Measurements from ENCODE around the gene NUB1. TPM values are rescaled to one million over a fixed set of nuclear protein-coding genes. Genes with fewer than 3 reads are reported as not detected.

The NUB1 gene
- polyA plus RNA-seq, 1 donor (not counting 4 experiments of a cell fraction or from before 2014, with no cell fraction given): 34.6 TPM

DNA sequence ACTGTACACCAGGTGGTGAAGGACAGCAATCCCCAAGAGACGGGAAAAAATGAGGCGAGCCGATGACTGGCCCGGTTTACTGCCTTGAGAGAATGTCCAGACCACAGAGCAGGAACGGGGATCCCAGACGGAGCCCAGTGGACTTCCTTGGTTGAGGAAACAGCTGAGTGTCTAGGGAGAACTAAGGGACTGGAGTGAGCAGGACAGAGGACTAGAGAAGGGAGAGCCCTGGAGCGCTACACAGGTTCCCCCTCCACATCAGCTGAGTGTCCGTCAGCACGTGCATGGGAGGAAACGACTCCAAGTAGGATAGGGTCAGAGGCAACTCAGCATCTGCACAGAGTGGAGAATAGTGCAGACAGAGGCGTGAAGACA, 75.3 kb downstream of the NUB1 start:
- Histone ChIP-seq H3K9me3 (ENCODE audit: control insufficient read depth, low read depth, low read length) (peaks cover 7% of the 10 kb centered on the region), H3K4me3 (ENCODE audit: control insufficient read depth in 2 of 3, extremely low read depth in 1 of 3, insufficient read depth in 2 of 3, low read depth in 1 of 3, low read length in 3 of 3) (no peak overlapping the region), H3K9me1 (ENCODE audit: control insufficient read depth, extremely low read depth, insufficient read depth, low read length) (no peaks in the 10 kb centered on the region), H3K27me3 (ENCODE audit: control insufficient read depth, extremely low read depth, insufficient read depth, low read length) (peaks cover 24% of the 10 kb centered on the region), H4K20me1 (ENCODE audit: control insufficient read depth, extremely low read depth, insufficient read depth, low read length) (no peaks in the 10 kb centered on the region), H2AFZ (ENCODE audit: control insufficient read depth, low read length) (no peak overlapping the region), H3K4me1 (ENCODE audit: control insufficient read depth, extremely low read depth, insufficient read depth, low read length) (no peaks in the 10 kb centered on the region), H3K36me3 (ENCODE audit: control insufficient read depth in 2 of 2, extremely low read depth in 1 of 2, insufficient read depth in 2 of 2, low read length in 2 of 2) (no peaks in the 10 kb centered on the region), H3K4me2 (ENCODE audit: control insufficient read depth, extremely low read depth, insufficient read depth, low read depth, low read length) (no peak overlapping the region), H3K9ac (ENCODE audit: control insufficient read depth, extremely low read depth, insufficient read depth, low read length) (no peak overlapping the region), H3K79me2 (ENCODE audit: control insufficient read depth, insufficient read depth, low read length) (no peaks in the 10 kb centered on the region), H3K27ac (ENCODE audit: control insufficient read depth, insufficient read depth, low read length) (no peak overlapping the region)
- DNase-seq (ENCODE audit: low read depth, low spot score) (no peak), FAIRE-seq (no peak)
- dilution Hi-C loops (cut with MboI; ENCODE audit: extremely low pct_ligation_motif_present, low sequenced_read_pairs): no loop called here
- TF ChIP-seq CTCF (optimal IDR thresholded peaks at IDR 0.05 in 1 of 3, IDR thresholded peaks at IDR 0.05 in 1 of 3, conservative IDR thresholded peaks at IDR 0.05 in 1 of 3; ENCODE audit: extremely low read depth in 1 of 3, insufficient read depth in 2 of 3, low read length in 3 of 3) (no peak), EZH2 (IDR thresholded peaks at IDR 0.05; ENCODE audit: low read length) (no peak)

DNA sequence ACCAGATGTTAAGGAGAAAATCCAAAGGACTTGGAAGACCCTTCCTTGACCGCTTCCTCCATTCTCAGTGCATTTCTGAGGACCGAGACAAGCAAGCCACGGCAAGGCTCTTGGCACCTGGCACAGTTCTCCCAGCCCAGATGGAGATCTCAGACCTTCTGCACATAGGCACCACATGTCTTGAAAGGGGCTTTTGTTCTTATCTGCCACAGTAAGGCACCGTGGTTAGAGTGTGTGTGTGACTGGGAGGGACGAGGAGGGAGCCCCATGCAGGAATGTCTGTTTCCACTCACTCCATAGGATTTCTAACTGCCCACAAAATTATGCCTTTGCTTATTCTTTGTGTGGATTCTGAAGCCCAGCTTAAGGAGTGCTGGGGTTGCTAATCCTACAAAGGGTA, 78.5 kb downstream of the NUB1 start:
- no peak overlapping the region for H3K4me3 ChIP-seq (ENCODE audit: control insufficient read depth in 2 of 3, extremely low read depth in 1 of 3, insufficient read depth in 2 of 3, low read depth in 1 of 3, low read length in 3 of 3)
- no peak overlapping the region for H3K9ac ChIP-seq (ENCODE audit: control insufficient read depth, extremely low read depth, insufficient read depth, low read length)
- no peak overlapping the region for H3K27ac ChIP-seq (ENCODE audit: control insufficient read depth, insufficient read depth, low read length)
- H3K4me1 ChIP-seq (ENCODE audit: control insufficient read depth, extremely low read depth, insufficient read depth, low read length): no peaks in the 10 kb centered on the region
- no peaks in the 10 kb centered on the region for H3K9me1 ChIP-seq (ENCODE audit: control insufficient read depth, extremely low read depth, insufficient read depth, low read length)
- no peak overlapping the region for H3K4me2 ChIP-seq (ENCODE audit: control insufficient read depth, extremely low read depth, insufficient read depth, low read depth, low read length)
- FAIRE-seq (no peak), DNase-seq (ENCODE audit: low read depth, low spot score) (no peak)
- peaks cover 12% of the 10 kb centered on the region for H3K27me3 ChIP-seq (ENCODE audit: control insufficient read depth, extremely low read depth, insufficient read depth, low read length)
- H3K79me2 ChIP-seq (ENCODE audit: control insufficient read depth, insufficient read depth, low read length): no peaks in the 10 kb centered on the region
- H3K36me3 ChIP-seq (ENCODE audit: control insufficient read depth in 2 of 2, extremely low read depth in 1 of 2, insufficient read depth in 2 of 2, low read length in 2 of 2): no peaks in the 10 kb centered on the region
- dilution Hi-C loops (cut with MboI; ENCODE audit: extremely low pct_ligation_motif_present, low sequenced_read_pairs): no loop called here
- no peaks in the 10 kb centered on the region for H4K20me1 ChIP-seq (ENCODE audit: control insufficient read depth, extremely low read depth, insufficient read depth, low read length)
- TF ChIP-seq CTCF (optimal IDR thresholded peaks at IDR 0.05 in 1 of 3, IDR thresholded peaks at IDR 0.05 in 1 of 3, conservative IDR thresholded peaks at IDR 0.05 in 1 of 3; ENCODE audit: extremely low read depth in 1 of 3, insufficient read depth in 2 of 3, low read length in 3 of 3) (no peak), EZH2 (IDR thresholded peaks at IDR 0.05; ENCODE audit: low read length) (no peak)
- no peak overlapping the region for H2AFZ ChIP-seq (ENCODE audit: control insufficient read depth, low read length)
- peaks cover 12% of the 10 kb centered on the region for H3K9me3 ChIP-seq (ENCODE audit: control insufficient read depth, low read depth, low read length)
